HL-60 (cell line): ENCODE data around the gene NSUN6.

ENCODE experiments used
- DNase-seq, 2 experiments: peaks; one replicate each; pipeline ENCODE4 v3.0.0-alpha.2; 2010 to 2020; ENCODE audit warnings: low read depth in 1 of 2, low spot score in 1 of 2
- H3K27ac ChIP-seq: fragments of 250-450 bp; sonication (Bioruptor Pico); replicated peaks from 2 replicates; pipeline ENCODE4 v1.5.1; 2020; ENCODE audit warnings: mild to moderate bottlenecking, moderate library complexity
- H3K27me3 ChIP-seq: fragments of 250-450 bp; sonication (Bioruptor Pico); 2 replicates; pipeline ENCODE4 v1.5.1; 2021; ENCODE audit warnings: mild to moderate bottlenecking, moderate library complexity; ENCODE audit not compliant: insufficient read depth, poor library complexity, severe bottlenecking
- H3K4me3 ChIP-seq: replicated peaks from 2 replicates; pipeline ENCODE4 v1.5.1; 2011; ENCODE audit warnings: mild to moderate bottlenecking, control low read depth, low read length; ENCODE audit not compliant: insufficient read depth
- CTCF ChIP-seq: IDR thresholded peaks from one replicate; pipeline ENCODE4 v1.5.1; 2011; ENCODE audit warnings: low read length, control low read depth, inconsistent platforms; ENCODE audit not compliant: insufficient read depth
- GABPA ChIP-seq: IDR thresholded peaks from 2 replicates; pipeline ENCODE4 v1.6.1; 2012; ENCODE audit warnings: low read depth
- POLR2AphosphoS5 ChIP-seq: IDR thresholded peaks from 2 replicates; pipeline ENCODE4 v1.6.1; 2012; ENCODE audit warnings: low read depth
- REST ChIP-seq: IDR thresholded peaks from 2 replicates; pipeline ENCODE4 v1.6.1; 2012; ENCODE audit warnings: low read depth; ENCODE audit not compliant: insufficient replicate concordance
- SPI1 ChIP-seq: IDR thresholded peaks from 2 replicates; pipeline ENCODE4 v1.6.1; 2012; ENCODE audit warnings: low read depth, mild to moderate bottlenecking, borderline replicate concordance

The NSUN6 gene

GRCh38 chr10:18501629-18502028 lies 149.8 kb downstream of the NSUN6 start:
- H3K4me3 ChIP-seq: no peak overlapping the region
- DNase-seq: no peak
- no peak overlapping the region for H3K27ac ChIP-seq
- no peaks in the 10 kb centered on the region for H3K27me3 ChIP-seq
- no peak for TF ChIP-seq SPI1
- no peak for TF ChIP-seq CTCF
- TF ChIP-seq GABPA: no peak
- TF ChIP-seq REST: no peak
- no peak for TF ChIP-seq POLR2AphosphoS5

GRCh38 chr10:18501198-18501597 lies 150.2 kb downstream of the NSUN6 start:
- no peak for DNase-seq
- no peak overlapping the region for H3K27ac ChIP-seq
- no peaks in the 10 kb centered on the region for H3K27me3 ChIP-seq
- H3K4me3 ChIP-seq: no peak overlapping the region
- TF ChIP-seq SPI1: no peak
- no peak for TF ChIP-seq POLR2AphosphoS5

- no peak overlapping the region for H3K4me3 ChIP-seq
- no peak for DNase-seq
- H3K27me3 ChIP-seq: no peaks in the 10 kb centered on the region
- TF ChIP-seq POLR2AphosphoS5 (no peak), REST (no peak), CTCF (no peak), GABPA (no peak)
- no peak overlapping the region for H3K27ac ChIP-seq
These were observed 150.8 kb downstream of the NSUN6 start for GRCh38 chr10:18500576-18500975.

- DNase-seq: no peak
- TF ChIP-seq GABPA: no peak
- TF ChIP-seq POLR2AphosphoS5: no peak
- no peak for TF ChIP-seq REST
- TF ChIP-seq CTCF: no peak
- no peak for TF ChIP-seq SPI1
- H3K4me3 ChIP-seq: no peak overlapping the region
- H3K27me3 ChIP-seq: no peaks in the 10 kb centered on the region
- H3K27ac ChIP-seq: no peak overlapping the region
These were observed 152.4 kb downstream of the NSUN6 start for GRCh38 chr10:18498998-18499397.
